HepG2 (cell line): ENCODE results near the gene IFITM10.

Experiments used
- CTCF ChIP-seq: sonication (generic); formaldehyde crosslinking; IDR thresholded peaks from 2 replicates; pipeline ENCODE4 v1.5.0; 2020; ENCODE audit warnings: mild to moderate bottlenecking, missing genetic modification reagents, moderate library complexity
- EP300 ChIP-seq, 3 experiments: sonication (generic) in 1 of 3; formaldehyde crosslinking in 1 of 3; IDR thresholded peaks; 2 replicates each; pipeline versions ENCODE4 v1.5.1 to v1.6.1; 2011 to 2020; ENCODE audit warnings: low read depth in 2 of 3, low read length in 2 of 3, borderline replicate concordance in 1 of 3, improper control_type of control experiment in 1 of 3, mild to moderate bottlenecking in 1 of 3, missing genetic modification reagents in 1 of 3, moderate library complexity in 1 of 3

GRCh38 chr11:1689250-1690166 lies 60.9 kb downstream of the IFITM10 start:
- TF ChIP-seq CTCF (CRISPR knock-in tag) (peak; percentile 18; the same call in 1 of the 2 replicates), EP300 (IDR thresholded peaks at IDR 0.05; ENCODE audit: low read depth in 2 of 2, low read length in 2 of 2) (peak; percentile 73 to 95), EP300 (CRISPR knock-in tag; IDR thresholded peaks at IDR 0.05; ENCODE audit: borderline replicate concordance) (peak; percentile 99)
